ENCODE measurements around the gene ABCC6. TPM values are rescaled to one million over a fixed set of nuclear protein-coding genes. Genes with fewer than 3 reads are reported as not detected.
"Not testable (repeated sequence)": the region's sequence is repeated elsewhere in the genome, so short reads cannot be mapped to it uniquely, and the experiment has no call there.

ABCC6 gene
- total RNA-seq (0.84 and 0.95 TPM in 2 replicates), polyA plus RNA-seq (0.05 and 0.07 TPM in 2 replicates), polyA minus RNA-seq (0.13 and 0.58 TPM in 2 replicates), Bru-seq, nascent RNA (percentile 14 among the genes with signal in this experiment), BruChase-seq, experiment 1, labeled RNA remaining after a 6-hour chase (percentile 3 among the genes with signal in this experiment), BruChase-seq, experiment 2, labeled RNA remaining after a 2-hour chase (percentile 8 among the genes with signal in this experiment)
- polyA plus RNA-seq (2011; cell fraction: cytosol; rRNA removed) = 0.30 and 0.35 TPM in 2 replicates
- polyA plus RNA-seq (2011; cell fraction: nucleus; rRNA removed) = 0.13 and 0.59 TPM in 2 replicates
- polyA plus RNA-seq (2012) = 0.25 and 0.28 TPM in 2 replicates
- polyA minus RNA-seq (2011; cell fraction: cytosol; rRNA and poly(A)+ RNA removed) = 0.31 TPM
- 0.10 and 0.24 TPM in 2 replicates for polyA minus RNA-seq (2011; cell fraction: nucleus; rRNA and poly(A)+ RNA removed)
- long read RNA-seq, full-length matches to known transcripts = 3 of 3 reads
- long read RNA-seq, partial matches to known transcripts = 0 of 3 reads
- long read RNA-seq, other reads (novel, unspliced or antisense) = 0 of 3 reads

- H3K27ac ChIP-seq (ENCODE audit: insufficient read depth, low read depth, low read length); H3K9ac ChIP-seq (replicated peaks; ENCODE audit: extremely low read depth, insufficient read depth, low read length); intact Hi-C loops (cut with micrococcal nuclease); DNase-seq (ENCODE audit: low read depth, low spot score); H3K9me3 ChIP-seq (replicated peaks; ENCODE audit: control insufficient read depth, insufficient read depth, low read length); H2AFZ ChIP-seq (ENCODE audit: low read depth, low read length); H3K79me2 ChIP-seq (ENCODE audit: control insufficient read depth, insufficient read depth, low read length); H3K4me3 ChIP-seq (replicated peaks in 1 of 3; ENCODE audit: insufficient read depth in 1 of 3, low read depth in 1 of 3, low read length in 3 of 3); H3K27me3 ChIP-seq (ENCODE audit: control insufficient read depth in 2 of 2, insufficient read depth in 2 of 2, low read length in 2 of 2); H3K9me1 ChIP-seq (replicated peaks; ENCODE audit: control insufficient read depth, extremely low read depth, insufficient read depth, low read length); CTCF ChIA-PET; FAIRE-seq; H3K4me1 ChIP-seq (ENCODE audit: control insufficient read depth, extremely low read depth, insufficient read depth, low read length); H4K20me1 ChIP-seq (replicated peaks; ENCODE audit: control insufficient read depth, extremely low read depth, insufficient read depth, low read length); H3K4me2 ChIP-seq (ENCODE audit: insufficient read depth, low read length); BruUV-seq (replicated peaks); H3K36me3 ChIP-seq (ENCODE audit: control insufficient read depth in 2 of 2, extremely low read depth in 1 of 2, insufficient read depth in 2 of 2, low read length in 2 of 2); dilution Hi-C loops (cut with MboI; ENCODE audit: extremely low pct_ligation_motif_present, low sequenced_read_pairs); POLR2A ChIA-PET: not testable (repeated sequence)
Observed at GRCh38 chr16:16222850-16223661, at the start of gene ABCC6. Gene ABCC6 (minus strand): TSS chr16:16223494. CDS start chr16:16223434, 60 bp downstream.

GRCh38 chr16:16272573-16273221, 49.4 kb upstream of the ABCC6 start:
- H3K79me2 ChIP-seq (ENCODE audit: control insufficient read depth, insufficient read depth, low read length); H2AFZ ChIP-seq (ENCODE audit: low read depth, low read length); H3K9me1 ChIP-seq (replicated peaks; ENCODE audit: control insufficient read depth, extremely low read depth, insufficient read depth, low read length); intact Hi-C loops (cut with micrococcal nuclease); H3K9me3 ChIP-seq (replicated peaks; ENCODE audit: control insufficient read depth, insufficient read depth, low read length); H4K20me1 ChIP-seq (replicated peaks; ENCODE audit: control insufficient read depth, extremely low read depth, insufficient read depth, low read length); H3K4me1 ChIP-seq (ENCODE audit: control insufficient read depth, extremely low read depth, insufficient read depth, low read length); H3K4me2 ChIP-seq (ENCODE audit: insufficient read depth, low read length); H3K9ac ChIP-seq (replicated peaks; ENCODE audit: extremely low read depth, insufficient read depth, low read length); H3K36me3 ChIP-seq (ENCODE audit: control insufficient read depth in 2 of 2, extremely low read depth in 1 of 2, insufficient read depth in 2 of 2, low read length in 2 of 2); CTCF ChIA-PET; DNase-seq (ENCODE audit: low read depth, low spot score); H3K4me3 ChIP-seq (replicated peaks in 1 of 3; ENCODE audit: insufficient read depth in 1 of 3, low read depth in 1 of 3, low read length in 3 of 3); BruUV-seq (replicated peaks); H3K27ac ChIP-seq (ENCODE audit: insufficient read depth, low read depth, low read length); H3K27me3 ChIP-seq (ENCODE audit: control insufficient read depth in 2 of 2, insufficient read depth in 2 of 2, low read length in 2 of 2); FAIRE-seq; dilution Hi-C loops (cut with MboI; ENCODE audit: extremely low pct_ligation_motif_present, low sequenced_read_pairs); POLR2A ChIA-PET: not testable (repeated sequence)

GRCh38 chr16:16271658-16272057, 48.4 kb upstream of the ABCC6 start:
- intact Hi-C loops (cut with micrococcal nuclease); H3K36me3 ChIP-seq (ENCODE audit: control insufficient read depth in 2 of 2, extremely low read depth in 1 of 2, insufficient read depth in 2 of 2, low read length in 2 of 2); H3K4me2 ChIP-seq (ENCODE audit: insufficient read depth, low read length); H3K4me3 ChIP-seq (replicated peaks in 1 of 3; ENCODE audit: insufficient read depth in 1 of 3, low read depth in 1 of 3, low read length in 3 of 3); H3K27me3 ChIP-seq (ENCODE audit: control insufficient read depth in 2 of 2, insufficient read depth in 2 of 2, low read length in 2 of 2); FAIRE-seq; H3K9me3 ChIP-seq (replicated peaks; ENCODE audit: control insufficient read depth, insufficient read depth, low read length); CTCF ChIA-PET; DNase-seq (ENCODE audit: low read depth, low spot score); POLR2A ChIA-PET; H3K4me1 ChIP-seq (ENCODE audit: control insufficient read depth, extremely low read depth, insufficient read depth, low read length); H3K9me1 ChIP-seq (replicated peaks; ENCODE audit: control insufficient read depth, extremely low read depth, insufficient read depth, low read length); H3K79me2 ChIP-seq (ENCODE audit: control insufficient read depth, insufficient read depth, low read length); H2AFZ ChIP-seq (ENCODE audit: low read depth, low read length); dilution Hi-C loops (cut with MboI; ENCODE audit: extremely low pct_ligation_motif_present, low sequenced_read_pairs); H4K20me1 ChIP-seq (replicated peaks; ENCODE audit: control insufficient read depth, extremely low read depth, insufficient read depth, low read length); H3K9ac ChIP-seq (replicated peaks; ENCODE audit: extremely low read depth, insufficient read depth, low read length); H3K27ac ChIP-seq (ENCODE audit: insufficient read depth, low read depth, low read length); BruUV-seq (replicated peaks): not testable (repeated sequence)

Measured in endothelial cell of umbilical vein (primary cell).